ENCODE results near the gene DKK1. TPM values are rescaled to one million over a fixed set of nuclear protein-coding genes. Genes with fewer than 3 reads are reported as not detected.

The DKK1 gene
- total and polyA plus RNA-seq, 2 of the 13 experiments (the other 11 are each of a cell fraction or from before 2014, with no cell fraction given), result 123 to 262 TPM

DNA sequence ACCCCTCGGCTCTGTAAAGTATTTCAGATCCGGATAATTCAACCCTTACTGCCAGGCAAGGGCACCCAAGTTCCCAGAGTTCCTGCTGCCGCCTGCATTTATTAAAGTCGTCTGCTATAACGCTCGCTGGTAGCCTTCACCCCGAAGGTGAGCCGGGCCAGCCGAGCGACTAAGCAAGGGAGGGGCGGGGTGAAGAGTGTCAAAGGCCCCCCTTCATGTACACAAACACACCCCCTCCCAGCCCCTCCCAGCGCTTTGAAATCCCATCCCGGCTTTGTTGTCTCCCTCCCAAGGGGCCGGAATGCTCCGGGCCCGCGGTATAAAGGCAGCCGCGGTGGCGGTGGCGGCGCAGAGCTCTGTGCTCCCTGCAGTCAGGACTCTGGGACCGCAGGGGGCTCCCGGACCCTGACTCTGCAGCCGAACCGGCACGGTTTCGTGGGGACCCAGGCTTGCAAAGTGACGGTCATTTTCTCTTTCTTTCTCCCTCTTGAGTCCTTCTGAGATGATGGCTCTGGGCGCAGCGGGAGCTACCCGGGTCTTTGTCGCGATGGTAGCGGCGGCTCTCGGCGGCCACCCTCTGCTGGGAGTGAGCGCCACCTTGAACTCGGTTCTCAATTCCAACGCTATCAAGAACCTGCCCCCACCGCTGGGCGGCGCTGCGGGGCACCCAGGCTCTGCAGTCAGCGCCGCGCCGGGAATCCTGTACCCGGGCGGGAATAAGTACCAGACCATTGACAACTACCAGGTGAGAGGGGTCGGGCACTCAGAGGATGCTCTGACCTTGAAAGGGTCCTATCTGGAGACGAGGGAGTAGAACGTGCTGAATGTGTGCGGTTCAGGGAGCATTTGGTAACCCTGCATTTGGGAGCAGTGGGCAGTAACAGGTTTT is at the start of gene DKK1 (continued):
- TF ChIP-seq POLR2G (IDR thresholded peaks at IDR 0.05; ENCODE audit: low read depth, low read length) (peak; percentile 99), ZNF891 (CRISPR knock-in tag; IDR thresholded peaks at IDR 0.05) (no peak; the same call in none of the 2 replicates), NFRKB (IDR thresholded peaks at IDR 0.05) (no peak), FOSL1 (CRISPR knock-in tag; IDR thresholded peaks at IDR 0.05; ENCODE audit: borderline replicate concordance) (no peak), NFAT5 (CRISPR knock-in tag; IDR thresholded peaks at IDR 0.05) (no peak; the same call in 1 of the 2 replicates), MIER2 (CRISPR knock-in tag; IDR thresholded peaks at IDR 0.05) (no peak), FOXK2 (IDR thresholded peaks at IDR 0.05) (no peak), ZFX (CRISPR knock-in tag; IDR thresholded peaks at IDR 0.05; ENCODE audit: low read depth) (no peak), ZSCAN5A (CRISPR knock-in tag; IDR thresholded peaks at IDR 0.05; ENCODE audit: borderline replicate concordance) (peak; percentile 27; the same call in 1 of the 2 replicates), CSRNP2 (CRISPR knock-in tag; conservative IDR thresholded peaks at IDR 0.05; ENCODE audit: low read depth) (no peak), MED13 (CRISPR knock-in tag; IDR thresholded peaks at IDR 0.05) (peak; percentile 89), SCMH1 (CRISPR knock-in tag; IDR thresholded peaks at IDR 0.05; ENCODE audit: borderline replicate concordance) (no peak), ZNF724P (CRISPR knock-in tag; IDR thresholded peaks at IDR 0.05; ENCODE audit: borderline replicate concordance) (0 out of 2 replicates have a peak, but pooled peaks have one; percentile 4), ZNF33B (CRISPR knock-in tag; IDR thresholded peaks at IDR 0.05) (no peak; the same call in 1 of the 2 replicates)
- TF ChIP-seq, protein P1, sequence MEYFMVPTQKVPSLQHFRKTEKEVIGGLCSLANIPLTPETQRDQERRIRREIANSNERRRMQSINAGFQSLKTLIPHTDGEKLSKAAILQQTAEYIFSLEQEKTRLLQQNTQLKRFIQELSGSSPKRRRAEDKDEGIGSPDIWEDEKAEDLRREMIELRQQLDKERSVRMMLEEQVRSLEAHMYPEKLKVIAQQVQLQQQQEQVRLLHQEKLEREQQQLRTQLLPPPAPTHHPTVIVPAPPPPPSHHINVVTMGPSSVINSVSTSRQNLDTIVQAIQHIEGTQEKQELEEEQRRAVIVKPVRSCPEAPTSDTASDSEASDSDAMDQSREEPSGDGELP (IDR thresholded peaks at IDR 0.05; ENCODE audit: borderline replicate concordance, low read depth), result peak; percentile 48
- TF ChIP-seq, protein P2, sequence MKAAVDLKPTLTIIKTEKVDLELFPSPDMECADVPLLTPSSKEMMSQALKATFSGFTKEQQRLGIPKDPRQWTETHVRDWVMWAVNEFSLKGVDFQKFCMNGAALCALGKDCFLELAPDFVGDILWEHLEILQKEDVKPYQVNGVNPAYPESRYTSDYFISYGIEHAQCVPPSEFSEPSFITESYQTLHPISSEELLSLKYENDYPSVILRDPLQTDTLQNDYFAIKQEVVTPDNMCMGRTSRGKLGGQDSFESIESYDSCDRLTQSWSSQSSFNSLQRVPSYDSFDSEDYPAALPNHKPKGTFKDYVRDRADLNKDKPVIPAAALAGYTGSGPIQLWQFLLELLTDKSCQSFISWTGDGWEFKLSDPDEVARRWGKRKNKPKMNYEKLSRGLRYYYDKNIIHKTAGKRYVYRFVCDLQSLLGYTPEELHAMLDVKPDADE (CRISPR knock-in tag; IDR thresholded peaks at IDR 0.05), result 0 out of 2 replicates have a peak, but pooled peaks have one; percentile 69

Measured in HepG2 (cell line).